ENCODE measurements around the gene PRTN3. TPM values are rescaled to one million over a fixed set of nuclear protein-coding genes. Genes with fewer than 3 reads are reported as not detected.
A peak's percentile ranks its signal among the peaks of the same experiment; 100 is the strongest.
"Not testable (repeated sequence)": the region's sequence is repeated elsewhere in the genome, so short reads cannot be mapped to it uniquely, and the experiment has no call there.

Gene PRTN3
- polyA plus RNA-seq, 1 experiment = not detected

DNA sequence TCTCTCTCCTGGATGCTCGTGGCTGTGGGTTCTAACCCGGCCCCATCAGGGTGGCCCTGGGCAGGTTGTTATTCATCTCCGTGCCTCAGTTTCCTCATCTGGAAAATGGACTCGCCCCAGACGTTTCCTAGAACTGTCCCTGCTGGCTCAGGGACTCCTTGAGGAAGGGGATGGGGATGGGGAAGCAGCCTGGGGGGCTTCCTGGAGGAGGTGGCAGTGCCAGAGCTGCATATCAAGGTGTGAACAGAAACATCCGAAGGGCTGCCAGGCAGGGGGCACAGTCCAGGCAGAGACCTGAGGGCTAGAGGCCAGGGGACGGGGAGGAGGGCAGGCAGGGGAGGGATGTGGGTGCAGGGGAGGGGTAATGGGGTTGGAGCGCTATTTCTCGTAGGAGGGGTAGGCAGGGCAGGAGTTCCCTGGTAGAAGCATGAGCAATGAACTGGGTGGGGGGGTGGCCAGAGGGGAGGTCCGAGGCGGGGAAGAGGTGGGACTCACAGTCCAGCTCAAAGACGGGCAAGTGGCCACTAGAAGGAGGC lies 7.7 kb downstream of the PRTN3 start:
- CTCF ChIA-PET = interaction anchor here (0.9 kb wide), 1 partner anchor 153 kb away, joined by 3 read pairs; no protein-coding TSS in a partner anchor
- H3K9me3 ChIP-seq (ENCODE audit: control insufficient read depth, insufficient read depth, low read length) = no peaks in the 10 kb centered on the region; the same call in 1 of the 2 replicates
- POLR2A ChIA-PET = interaction anchor here (0.7 to 2.0 kb wide), 2 partner anchors 46 to 149 kb away, joined by 3 to 5 read pairs; no protein-coding TSS in a partner anchor

DNA sequence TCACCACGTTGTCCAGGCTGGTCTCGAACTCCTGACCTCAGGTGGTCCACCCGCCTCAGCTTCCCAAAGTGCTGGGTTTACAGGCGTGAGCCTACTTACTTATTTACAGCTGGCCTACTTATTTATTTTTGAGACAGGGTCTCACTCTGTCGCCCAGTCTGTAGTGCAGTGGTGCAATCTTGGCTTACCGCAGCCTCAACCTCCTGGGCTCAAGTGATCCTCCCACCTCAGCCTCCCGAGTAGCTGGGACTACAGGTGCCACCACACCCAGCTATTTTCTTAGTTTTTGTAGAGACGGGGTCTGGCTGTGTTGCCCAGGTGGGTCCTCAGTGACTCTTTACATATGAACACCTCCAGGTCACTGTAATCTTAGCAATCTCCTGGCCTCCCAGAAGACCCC lies 8.4 kb downstream of the PRTN3 start:
- H3K9me3 ChIP-seq (ENCODE audit: control insufficient read depth, insufficient read depth, low read length); H3K4me3 ChIP-seq (ENCODE audit: low read depth, low read length); H3K27ac ChIP-seq (ENCODE audit: low read depth, low read length); DNase-seq (ENCODE audit: low read depth, low spot score): not testable (repeated sequence)
- peaks cover 28% of the 10 kb centered on the region for H3K27me3 ChIP-seq (ENCODE audit: control insufficient read depth, insufficient read depth, low read length)
- CTCF ChIA-PET = interaction anchor here (0.5 to 0.9 kb wide), 2 partner anchors 9 to 152 kb away, joined by 3 to 4 read pairs; no protein-coding TSS in a partner anchor
- POLR2A ChIA-PET = interaction anchor here (2.0 kb wide), 1 partner anchor 46 kb away, joined by 5 read pairs; no protein-coding TSS in a partner anchor

More for the DNA sequence above, 7.7 kb downstream of the PRTN3 start:
- TF ChIP-seq, protein P1, sequence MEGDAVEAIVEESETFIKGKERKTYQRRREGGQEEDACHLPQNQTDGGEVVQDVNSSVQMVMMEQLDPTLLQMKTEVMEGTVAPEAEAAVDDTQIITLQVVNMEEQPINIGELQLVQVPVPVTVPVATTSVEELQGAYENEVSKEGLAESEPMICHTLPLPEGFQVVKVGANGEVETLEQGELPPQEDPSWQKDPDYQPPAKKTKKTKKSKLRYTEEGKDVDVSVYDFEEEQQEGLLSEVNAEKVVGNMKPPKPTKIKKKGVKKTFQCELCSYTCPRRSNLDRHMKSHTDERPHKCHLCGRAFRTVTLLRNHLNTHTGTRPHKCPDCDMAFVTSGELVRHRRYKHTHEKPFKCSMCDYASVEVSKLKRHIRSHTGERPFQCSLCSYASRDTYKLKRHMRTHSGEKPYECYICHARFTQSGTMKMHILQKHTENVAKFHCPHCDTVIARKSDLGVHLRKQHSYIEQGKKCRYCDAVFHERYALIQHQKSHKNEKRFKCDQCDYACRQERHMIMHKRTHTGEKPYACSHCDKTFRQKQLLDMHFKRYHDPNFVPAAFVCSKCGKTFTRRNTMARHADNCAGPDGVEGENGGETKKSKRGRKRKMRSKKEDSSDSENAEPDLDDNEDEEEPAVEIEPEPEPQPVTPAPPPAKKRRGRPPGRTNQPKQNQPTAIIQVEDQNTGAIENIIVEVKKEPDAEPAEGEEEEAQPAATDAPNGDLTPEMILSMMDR (IDR thresholded peaks at IDR 0.05; ENCODE audit: low read depth, low read length) = no peak
- Histone ChIP-seq H3K27ac (ENCODE audit: low read depth, low read length) (no peak overlapping the region), H3K4me3 (ENCODE audit: low read depth, low read length) (no peak overlapping the region), H3K27me3 (ENCODE audit: control insufficient read depth, insufficient read depth, low read length) (peaks cover 33% of the 10 kb centered on the region)
- DNase-seq (ENCODE audit: low read depth, low spot score) = no peak

DNA sequence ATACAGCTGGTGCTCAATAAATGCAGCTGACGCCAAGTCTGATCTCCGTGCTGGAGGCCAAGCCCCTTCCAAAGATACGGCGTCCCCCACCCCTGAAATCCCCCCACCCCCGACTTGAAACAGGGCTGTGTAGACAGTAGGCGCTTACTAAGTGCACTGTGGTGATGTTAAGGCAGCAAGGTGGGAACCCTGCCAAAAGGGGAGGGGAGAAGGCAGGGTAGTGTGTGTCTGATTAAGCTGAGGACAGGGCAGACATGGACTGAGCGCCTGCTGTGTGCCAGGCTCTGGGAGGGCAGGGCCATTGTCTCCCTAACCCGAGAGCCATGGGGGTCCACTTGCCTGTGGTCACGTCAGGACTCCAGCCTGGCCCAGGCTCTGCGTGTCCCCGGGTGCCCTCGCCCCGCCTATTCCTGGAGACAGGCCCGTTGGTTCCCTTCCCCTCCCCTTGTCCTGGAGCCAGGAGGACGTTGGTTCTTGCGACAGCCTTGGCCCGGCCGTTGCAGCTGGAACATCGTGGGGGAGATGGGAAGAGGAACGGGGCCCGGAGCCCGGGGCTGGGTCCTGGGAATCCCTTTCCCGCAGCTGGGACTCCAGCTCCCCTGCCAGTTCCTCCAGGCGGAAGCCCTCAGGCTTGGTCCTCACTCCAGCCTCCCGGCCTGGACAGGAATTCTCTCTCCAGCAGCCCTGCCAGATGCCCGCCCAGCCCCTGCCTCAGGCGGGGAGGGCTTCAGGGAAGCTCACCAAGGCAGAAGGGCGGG lies 9.6 kb downstream of the PRTN3 start:
- Histone ChIP-seq H3K4me3 (ENCODE audit: low read depth, low read length) (peak overlapping the region; percentile 7; the same call in 1 of the 2 replicates), H3K27ac (ENCODE audit: low read depth, low read length) (peak overlapping the region; percentile 82)
- POLR2A ChIA-PET = interaction anchor here (0.5 to 1.2 kb wide), 5 partner anchors 9 to 134 kb away, joined by 3 to 8 read pairs (median 6); partner anchors contain the start of gene WDR18

DNA sequence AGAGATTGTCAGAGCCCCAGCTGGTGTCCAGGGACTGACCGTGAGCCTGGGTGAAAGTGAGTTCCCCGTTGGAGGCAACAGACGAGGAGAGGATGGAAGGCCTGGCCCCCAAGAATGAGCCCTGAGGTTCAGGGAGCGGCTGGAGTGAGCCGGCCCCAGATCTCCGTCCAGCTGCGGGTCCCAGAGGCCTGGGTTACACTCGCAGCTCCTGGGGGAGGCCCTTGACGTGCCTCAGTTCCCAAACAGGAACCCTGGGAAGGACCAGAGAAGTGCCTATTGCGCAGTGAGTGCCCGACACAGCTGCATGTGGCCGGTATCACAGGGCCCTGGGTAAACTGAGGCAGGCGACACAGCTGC lies 10.2 kb downstream of the PRTN3 start:
- Histone ChIP-seq H3K4me3 (ENCODE audit: low read depth, low read length) (peak overlapping the region; percentile 7; the same call in 1 of the 2 replicates), H3K27me3 (ENCODE audit: control insufficient read depth, insufficient read depth, low read length) (peaks cover 23% of the 10 kb centered on the region), H3K27ac (ENCODE audit: low read depth, low read length) (peak overlapping the region; percentile 82), H3K9me3 (ENCODE audit: control insufficient read depth, insufficient read depth, low read length) (no peaks in the 10 kb centered on the region; the same call in 1 of the 2 replicates)
- CTCF ChIA-PET = interaction anchor here (1.1 kb wide), 1 partner anchor 81 kb away, joined by 9 read pairs; no protein-coding TSS in a partner anchor
- no peak for DNase-seq (ENCODE audit: low read depth, low spot score)
- POLR2A ChIA-PET = interaction anchor here (0.5 to 1.2 kb wide), 5 partner anchors 9 to 133 kb away, joined by 3 to 8 read pairs (median 6); partner anchors contain the start of gene WDR18
- TF ChIP-seq, protein P1 (IDR thresholded peaks at IDR 0.05; ENCODE audit: low read depth, low read length) = no peak

More for the DNA sequence above, 9.6 kb downstream of the PRTN3 start:
- Histone ChIP-seq H3K27me3 (ENCODE audit: control insufficient read depth, insufficient read depth, low read length) (peaks cover 23% of the 10 kb centered on the region), H3K9me3 (ENCODE audit: control insufficient read depth, insufficient read depth, low read length) (no peaks in the 10 kb centered on the region; the same call in 1 of the 2 replicates)
- TF ChIP-seq, protein P1 (IDR thresholded peaks at IDR 0.05; ENCODE audit: low read depth, low read length) = no peak
- DNase-seq (ENCODE audit: low read depth, low spot score) = peak; percentile 56
- CTCF ChIA-PET = interaction anchor here (0.5 to 1.1 kb wide), 2 partner anchors 80 to 331 kb away, joined by 5 to 9 read pairs; no protein-coding TSS in a partner anchor

DNA sequence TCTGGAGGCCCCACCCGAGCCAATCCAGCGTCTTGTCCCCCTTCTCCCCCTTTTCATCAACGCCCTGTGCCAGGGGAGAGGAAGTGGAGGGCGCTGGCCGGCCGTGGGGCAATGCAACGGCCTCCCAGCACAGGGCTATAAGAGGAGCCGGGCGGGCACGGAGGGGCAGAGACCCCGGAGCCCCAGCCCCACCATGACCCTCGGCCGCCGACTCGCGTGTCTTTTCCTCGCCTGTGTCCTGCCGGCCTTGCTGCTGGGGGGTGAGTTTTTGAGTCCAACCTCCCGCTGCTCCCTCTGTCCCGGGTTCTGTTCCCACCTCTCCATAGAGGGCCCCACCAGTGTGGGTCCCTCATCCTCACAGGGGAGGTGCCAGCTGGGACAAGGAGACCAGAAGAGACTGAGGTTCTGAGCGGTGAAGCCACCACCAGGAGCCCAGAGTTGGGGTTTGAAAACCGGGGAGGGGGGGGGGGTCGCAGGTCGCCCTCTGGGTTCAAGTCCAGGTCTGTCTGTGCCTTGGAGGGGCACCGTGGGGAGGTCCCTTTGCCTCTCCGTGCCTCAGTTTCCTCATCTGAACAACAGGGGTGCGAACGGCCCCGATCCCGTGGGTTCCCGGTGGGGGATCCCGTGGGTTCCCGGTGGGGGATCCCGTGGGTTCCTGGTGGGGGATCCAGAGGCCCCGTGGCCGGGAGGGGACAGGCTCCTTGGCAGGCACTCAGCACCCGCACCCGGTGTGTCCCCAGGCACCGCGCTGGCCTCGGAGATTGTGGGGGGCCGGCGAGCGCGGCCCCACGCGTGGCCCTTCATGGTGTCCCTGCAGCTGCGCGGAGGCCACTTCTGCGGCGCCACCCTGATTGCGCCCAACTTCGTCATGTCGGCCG lies 11.6 kb downstream of the PRTN3 start, which contains the start of gene ELANE:
TSS of gene ELANE (plus strand) at position 168 of the 878 bp plus-strand sequence. CDS start at position 194, 26 bp downstream.
- Histone ChIP-seq H3K27me3 (ENCODE audit: control insufficient read depth, insufficient read depth, low read length) (peaks cover 23% of the 10 kb centered on the region), H3K9me3 (ENCODE audit: control insufficient read depth, insufficient read depth, low read length) (no peaks in the 10 kb centered on the region; the same call in 1 of the 2 replicates), H3K4me3 (ENCODE audit: low read depth, low read length) (no peak within 1 kb of the TSS), H3K27ac (ENCODE audit: low read depth, low read length) (no peak within 1 kb of the TSS)
- CTCF ChIA-PET = no interaction called here
- TF ChIP-seq, protein P1 (IDR thresholded peaks at IDR 0.05; ENCODE audit: low read depth, low read length) = no peak
- DNase-seq (ENCODE audit: low read depth, low spot score) = no peak
- POLR2A ChIA-PET = no interaction called here

All from AG04450 (cell line).